OCI-M2 (cell line): ENCODE measurements around the gene ARSH.
"Not testable (repeated sequence)": the region's sequence is repeated elsewhere in the genome, so short reads cannot be mapped to it uniquely, and the experiment has no call there.

ENCODE experiments used
- DNase-seq: peaks from one replicate; lab custom pipeline; 2025; ENCODE audit not compliant: unreplicated experiment; lab: John Stamatoyannopoulos, UW

Gene ARSH, protein sequence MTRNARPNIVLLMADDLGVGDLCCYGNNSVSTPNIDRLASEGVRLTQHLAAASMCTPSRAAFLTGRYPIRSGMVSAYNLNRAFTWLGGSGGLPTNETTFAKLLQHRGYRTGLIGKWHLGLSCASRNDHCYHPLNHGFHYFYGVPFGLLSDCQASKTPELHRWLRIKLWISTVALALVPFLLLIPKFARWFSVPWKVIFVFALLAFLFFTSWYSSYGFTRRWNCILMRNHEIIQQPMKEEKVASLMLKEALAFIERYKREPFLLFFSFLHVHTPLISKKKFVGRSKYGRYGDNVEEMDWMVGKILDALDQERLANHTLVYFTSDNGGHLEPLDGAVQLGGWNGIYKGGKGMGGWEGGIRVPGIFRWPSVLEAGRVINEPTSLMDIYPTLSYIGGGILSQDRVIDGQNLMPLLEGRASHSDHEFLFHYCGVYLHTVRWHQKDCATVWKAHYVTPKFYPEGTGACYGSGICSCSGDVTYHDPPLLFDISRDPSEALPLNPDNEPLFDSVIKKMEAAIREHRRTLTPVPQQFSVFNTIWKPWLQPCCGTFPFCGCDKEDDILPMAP

DNA sequence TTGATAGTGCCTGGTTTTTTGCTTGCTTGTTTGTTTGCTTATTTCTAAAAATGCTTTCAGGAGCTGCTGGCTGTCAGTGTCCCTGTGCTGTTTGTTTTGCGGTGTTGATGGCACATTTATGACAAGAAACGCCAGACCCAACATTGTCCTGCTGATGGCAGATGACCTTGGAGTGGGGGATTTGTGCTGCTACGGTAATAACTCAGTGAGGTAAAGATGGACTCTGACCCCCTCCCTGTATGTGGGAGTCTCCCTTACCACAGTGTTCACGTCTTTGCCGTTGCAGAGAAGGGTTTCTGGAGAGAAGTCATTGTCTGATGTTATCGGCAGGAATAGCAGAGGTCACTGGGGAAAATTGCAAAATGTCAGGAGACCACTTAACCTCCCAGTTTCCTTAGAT, at the start of gene ARSH:
ARSH (plus strand) TSS at position 52 of the 400 bp plus-strand sequence; CDS start at position 119, 67 bp downstream.
- DNase-seq: no peak

DNA sequence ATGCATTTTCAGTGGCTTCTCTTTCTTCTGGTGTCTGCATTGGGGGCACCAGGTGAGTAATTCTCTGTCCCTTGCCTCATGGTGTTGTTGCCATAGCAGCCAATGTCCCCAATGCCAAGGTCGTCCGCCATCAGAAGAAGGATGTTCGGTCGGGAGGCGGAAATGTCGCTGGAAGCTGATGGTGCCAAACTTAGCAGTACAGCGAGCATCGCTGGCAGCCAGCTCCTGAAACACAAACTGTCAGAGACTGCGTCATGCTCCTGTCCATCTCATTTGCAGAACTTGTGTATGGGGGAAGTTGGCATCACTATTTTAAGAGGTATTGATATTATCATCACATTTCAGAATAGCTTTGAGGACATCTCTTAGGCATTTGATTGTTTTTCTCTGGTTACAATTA, 48.1 kb upstream of the ARSH start:
- DNase-seq: no peak

DNA sequence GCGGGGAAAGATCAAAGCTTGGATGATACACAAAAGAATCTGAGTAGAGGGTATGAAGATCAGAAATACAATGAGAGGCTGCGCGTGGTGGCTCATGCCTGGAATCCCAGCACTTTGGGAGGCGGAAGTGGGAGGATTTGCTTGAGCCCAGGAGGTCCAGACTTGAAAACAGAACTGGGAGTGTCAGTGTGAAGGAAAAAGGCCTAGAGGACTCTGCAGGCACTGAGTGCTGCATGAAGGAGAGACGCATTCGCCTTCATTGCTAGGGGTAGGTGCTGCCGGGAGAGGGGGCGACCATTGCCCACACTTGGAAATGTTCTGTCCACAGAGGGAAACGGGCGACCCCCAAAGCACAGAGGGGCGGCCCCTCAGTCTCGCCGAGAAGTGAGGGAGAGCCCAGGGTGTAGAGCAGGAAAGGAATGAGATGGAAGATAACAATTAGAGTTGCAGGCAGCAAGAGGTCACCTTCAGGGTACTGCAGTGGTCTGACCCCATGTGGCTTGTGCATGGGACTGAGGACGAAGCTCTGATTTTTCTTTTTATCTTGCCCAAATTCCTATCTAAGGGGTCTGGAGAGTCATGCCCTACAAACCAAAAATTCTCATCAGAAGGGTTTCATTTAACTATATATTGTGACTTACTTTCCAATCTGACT, 45.4 kb upstream of the ARSH start:
- no peak for DNase-seq

DNA sequence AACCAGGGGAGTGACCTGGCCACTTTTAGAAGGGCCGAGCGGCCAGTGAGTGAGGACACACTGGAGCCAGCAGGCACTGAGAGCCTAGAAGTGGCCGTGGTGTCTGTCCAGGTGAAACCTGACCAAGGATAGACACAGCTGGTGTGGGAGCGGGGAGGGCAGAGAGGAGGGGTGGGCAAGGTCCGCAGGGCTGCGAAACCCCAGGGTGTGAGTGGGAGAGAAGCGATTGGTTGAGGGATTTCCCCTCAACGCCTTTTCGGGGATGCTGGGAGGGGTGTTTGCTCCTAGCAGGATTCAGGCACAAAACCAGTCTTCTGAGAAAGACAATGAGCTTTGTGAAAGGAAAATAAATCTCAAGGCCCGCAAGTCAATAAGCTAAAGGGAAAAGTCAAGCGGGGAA, 44.0 kb upstream of the ARSH start:
- DNase-seq: no peak

DNA sequence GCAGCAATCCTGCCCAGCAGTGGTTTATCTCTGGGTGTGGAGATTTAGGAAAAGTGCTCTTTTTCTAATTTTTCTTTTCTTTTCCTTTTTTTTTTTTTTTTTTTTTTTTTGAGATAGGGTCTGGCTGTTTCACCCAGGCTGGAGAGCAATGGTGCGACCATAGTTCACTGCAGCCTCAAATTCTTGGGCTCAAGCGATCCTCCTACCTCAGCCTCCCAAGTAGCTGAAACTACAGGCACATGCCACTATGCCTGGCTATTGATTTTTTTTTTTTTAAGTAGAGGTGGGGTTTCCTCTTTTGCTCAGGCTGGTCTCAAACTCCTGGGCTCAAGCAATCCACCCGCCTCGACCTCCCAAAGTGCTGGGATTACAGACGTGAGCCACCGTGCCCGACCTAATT, 42.9 kb upstream of the ARSH start:
- not testable (repeated sequence) for DNase-seq

DNA sequence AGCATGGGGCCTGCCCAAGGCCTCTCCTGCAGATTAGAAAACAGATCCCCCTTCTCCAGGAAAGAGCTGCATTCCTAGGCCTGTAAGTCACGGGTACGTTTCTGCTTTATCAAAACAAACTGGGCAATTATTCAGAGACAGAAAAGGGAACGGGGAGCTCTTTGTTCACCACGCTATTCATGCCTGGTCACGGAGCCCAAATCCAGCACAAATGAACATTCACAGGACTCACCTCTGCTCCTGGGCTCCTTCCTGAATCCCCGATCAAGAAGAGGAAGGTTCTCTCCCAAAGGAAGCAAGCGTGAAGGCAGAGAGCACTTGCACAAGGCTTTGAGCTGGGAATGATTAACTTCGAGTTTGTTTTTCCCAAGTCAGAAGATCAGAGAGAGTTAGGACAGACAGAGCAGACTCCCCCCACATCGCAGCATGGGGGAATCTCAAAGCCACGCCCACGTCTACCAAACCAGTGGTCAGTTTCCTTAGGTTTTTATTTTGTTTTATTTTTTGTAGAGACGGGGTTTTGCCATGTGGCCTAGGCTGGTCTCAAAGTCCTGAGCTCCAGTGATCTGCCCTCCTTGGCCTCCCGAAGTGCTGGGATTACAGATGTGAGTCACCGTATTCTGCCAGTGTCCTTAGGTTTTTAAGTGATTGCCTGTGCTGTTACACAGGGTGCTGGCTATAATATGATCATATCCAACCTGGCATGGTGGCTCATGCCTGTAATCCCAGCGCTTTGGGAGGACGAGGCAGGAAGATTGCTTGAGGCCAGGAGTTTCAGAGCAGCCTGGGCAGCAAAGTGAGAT, 42.2 kb upstream of the ARSH start:
- not testable (repeated sequence) for DNase-seq

DNA sequence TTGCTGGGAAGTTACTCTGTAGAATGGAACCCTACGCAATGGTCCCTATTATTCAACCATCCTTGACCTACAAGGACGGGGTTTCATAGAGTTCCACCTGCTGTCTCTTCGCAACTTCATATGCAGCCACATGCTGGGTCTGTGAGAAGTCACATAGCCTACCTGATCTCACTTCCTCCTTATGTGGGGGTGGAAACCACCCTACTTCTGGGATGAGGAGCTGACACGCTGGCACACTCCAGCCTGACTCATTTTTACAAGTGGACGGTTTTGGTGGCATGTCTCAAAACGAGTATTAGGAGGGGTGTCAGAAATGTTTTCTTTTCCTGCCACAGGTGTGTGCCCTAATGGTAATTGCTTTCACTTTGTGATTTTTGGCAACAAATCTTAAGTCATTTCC, 40.4 kb upstream of the ARSH start:
- DNase-seq: no peak

DNA sequence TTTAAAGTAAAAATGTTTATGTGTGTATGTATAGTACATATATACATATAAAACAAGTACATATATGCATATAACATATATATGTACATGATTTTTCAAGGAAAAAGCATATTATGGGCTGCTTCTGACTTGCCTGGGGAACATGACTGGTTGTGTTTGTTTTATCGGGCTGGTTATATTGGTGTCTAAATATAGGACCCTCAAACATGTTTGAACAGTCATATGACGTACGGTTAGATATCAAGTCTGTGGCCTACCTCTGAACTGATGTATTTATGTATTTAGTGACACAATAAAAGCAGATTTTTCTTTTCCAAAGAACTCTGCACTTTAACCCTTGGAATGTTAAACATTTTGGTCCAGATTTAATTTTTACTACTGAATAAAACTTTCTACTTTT, 39.3 kb upstream of the ARSH start:
- DNase-seq: no peak

DNA sequence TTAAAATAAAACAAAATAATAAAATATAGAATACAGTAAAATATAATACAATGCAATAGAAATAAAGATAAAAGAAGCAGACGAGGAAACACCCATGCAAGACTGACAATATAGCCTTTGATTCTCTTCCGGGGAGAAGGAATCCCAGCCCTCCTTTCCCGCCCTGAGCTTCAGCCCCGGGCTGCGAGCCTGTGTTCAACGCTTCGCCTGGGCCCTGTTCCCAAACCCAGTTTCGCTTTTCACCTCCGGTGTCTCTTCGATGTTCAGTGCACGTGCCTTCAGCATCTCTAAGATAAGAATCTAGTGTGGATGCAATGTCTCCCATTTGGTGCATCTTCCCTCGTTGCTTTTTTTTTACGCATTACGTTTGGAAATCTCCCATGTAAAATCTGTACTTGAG, 38.8 kb upstream of the ARSH start:
- no peak for DNase-seq

DNA sequence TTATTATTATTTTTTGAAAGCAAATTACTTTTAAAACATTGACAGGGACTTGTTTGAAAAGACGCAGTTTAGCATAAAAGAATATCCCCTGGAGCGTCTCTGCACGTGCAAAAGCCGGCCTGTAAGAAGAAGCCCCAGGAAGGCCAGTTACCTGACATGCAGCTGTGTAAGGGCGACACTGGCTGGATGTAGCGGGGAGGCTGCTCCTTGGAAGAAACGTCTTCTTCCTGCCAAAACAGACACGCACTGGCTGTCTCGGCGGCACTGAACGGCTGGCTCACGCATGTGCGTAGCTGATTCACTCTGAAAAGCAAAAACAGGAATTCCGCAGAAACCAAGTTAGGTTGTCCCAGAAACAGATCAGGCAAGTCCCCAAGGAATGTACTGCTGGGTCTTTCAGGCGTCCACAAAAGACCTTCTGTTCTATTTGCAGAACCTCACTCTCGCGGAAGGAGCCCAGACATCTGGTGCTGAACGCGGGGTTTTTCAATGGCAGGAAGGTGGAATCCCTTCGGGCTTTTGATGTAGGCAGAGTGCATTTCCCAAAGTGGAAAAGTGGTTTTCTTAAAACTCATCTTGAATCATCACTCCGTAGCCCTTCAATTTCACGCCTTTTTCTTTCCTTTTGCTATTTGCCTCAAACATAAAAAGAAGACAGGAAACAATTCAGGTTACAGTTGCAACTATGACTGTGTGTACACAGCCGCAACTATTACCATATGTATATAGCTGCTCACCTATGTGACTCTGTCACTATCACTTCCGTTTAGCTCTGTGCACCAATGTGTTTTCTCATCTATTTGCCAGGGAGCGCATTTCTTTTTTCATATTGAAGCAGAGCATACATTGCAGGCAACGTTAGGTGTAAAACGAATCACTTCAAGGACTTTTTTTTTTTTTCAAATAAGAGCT, 38.1 kb upstream of the ARSH start:
- no peak for DNase-seq

DNA sequence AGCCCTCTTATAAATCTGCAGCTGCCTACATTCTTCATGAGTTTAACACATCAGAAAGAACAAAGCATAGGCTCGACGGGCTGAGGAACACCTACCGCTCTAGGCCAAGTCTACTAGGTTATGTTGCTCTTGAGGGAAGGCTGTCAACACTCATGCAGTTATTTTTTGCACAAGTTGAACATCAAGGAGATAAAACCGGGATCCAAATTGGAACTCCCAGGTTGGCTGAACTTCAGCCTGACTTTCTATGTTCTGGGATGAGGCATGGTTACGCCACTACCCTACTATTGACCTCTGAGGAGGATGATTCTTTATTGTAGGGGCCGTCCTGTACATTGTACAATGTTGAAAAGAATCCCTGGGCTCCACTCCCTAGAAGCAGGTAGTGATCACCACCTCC, 37.3 kb upstream of the ARSH start:
- DNase-seq: no peak

DNA sequence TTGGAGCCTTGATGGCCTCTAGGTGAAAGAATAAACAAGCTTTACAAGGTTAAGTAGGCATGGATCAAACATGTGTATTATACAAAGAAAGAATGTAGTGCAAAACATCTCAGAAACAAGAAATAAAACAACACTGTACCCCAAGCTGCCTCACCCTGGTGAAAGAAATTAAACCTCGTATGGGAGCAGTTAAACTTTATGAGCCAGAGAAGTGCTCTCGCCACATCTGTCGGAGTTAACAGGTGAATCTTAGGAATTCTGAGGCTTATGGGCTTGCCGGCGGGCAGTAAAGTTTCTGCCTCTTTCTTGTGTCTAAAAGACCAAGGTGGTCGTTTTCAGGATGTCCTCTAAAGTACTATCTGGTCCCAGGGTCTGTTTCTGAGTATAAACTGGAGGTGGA, 34.0 kb upstream of the ARSH start:
- DNase-seq: no peak

DNA sequence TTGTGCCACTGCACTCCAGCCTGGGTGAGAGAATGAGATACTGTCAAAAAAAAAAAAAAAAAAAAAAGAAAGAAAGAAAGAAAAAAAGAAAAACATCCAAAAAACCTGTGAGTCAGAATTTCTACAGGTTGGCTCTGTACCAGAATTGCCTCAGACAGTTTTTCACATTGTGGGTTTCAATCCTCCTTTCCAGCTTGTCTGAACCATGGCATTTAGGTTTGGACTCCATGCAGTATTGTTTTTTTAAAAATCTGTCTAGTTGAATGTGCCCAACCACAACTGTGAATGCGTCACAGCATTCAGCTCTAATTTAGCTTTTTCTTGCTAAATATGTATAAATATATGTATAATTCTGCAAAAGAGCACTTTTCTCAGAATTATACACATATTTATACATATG, 31.4 kb upstream of the ARSH start:
- no peak for DNase-seq

DNA sequence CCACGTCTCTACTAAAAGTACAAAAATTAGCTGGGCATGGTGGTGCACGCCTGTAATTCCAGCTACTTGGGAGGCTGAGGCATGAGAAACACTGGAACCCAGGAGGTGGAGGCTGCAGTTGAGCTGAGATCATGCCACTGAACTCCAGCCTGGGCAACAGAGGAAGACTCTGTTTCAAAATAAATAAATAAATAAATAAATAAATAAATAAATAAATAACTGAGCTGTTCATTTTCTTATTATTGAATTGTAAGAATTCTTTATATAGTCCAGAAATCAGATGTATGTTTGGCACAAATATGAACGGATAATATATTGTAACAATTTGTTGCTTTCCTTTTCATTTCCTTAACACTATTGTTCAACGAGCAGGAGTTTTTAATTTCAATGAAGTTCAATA, 27.7 kb upstream of the ARSH start:
- DNase-seq: not testable (repeated sequence)

DNA sequence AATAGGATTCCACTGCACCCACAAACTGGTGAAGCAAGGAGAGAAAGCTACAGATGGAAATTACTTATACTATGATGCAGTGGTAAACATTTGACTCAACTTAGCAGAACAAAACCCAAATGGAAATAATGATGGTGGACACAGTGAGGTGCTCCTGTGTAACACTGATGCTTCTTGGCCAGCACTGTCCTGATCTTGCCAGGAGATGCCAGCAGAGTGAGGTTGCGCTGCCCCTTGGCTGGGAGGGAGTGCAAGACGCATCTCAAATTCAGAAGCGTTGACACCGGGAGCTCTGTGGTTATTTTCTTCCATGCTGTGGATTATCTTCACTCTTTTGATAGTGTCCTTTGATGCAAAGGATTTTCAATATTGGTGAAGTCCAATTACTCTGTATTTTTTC, 22.0 kb upstream of the ARSH start:
- no peak for DNase-seq

DNA sequence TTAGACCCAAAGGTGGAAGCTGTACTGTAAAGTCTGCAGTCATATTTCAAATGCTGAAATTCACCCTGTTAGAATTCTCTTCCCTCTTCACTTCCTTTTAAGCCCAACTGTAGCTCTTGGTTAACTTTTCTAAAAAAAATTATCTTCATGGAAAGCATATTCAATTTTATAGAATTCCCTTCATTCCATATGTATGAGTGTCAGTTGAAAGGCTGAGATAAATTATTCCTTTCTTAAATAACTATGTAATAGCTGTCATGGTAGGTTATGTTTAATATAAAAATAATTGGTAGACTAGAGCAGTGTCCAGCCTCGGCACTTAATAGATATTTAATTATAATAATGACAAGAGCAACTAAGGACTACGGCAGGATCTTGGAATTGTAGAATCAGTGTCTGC, 16.8 kb upstream of the ARSH start:
- no peak for DNase-seq

DNA sequence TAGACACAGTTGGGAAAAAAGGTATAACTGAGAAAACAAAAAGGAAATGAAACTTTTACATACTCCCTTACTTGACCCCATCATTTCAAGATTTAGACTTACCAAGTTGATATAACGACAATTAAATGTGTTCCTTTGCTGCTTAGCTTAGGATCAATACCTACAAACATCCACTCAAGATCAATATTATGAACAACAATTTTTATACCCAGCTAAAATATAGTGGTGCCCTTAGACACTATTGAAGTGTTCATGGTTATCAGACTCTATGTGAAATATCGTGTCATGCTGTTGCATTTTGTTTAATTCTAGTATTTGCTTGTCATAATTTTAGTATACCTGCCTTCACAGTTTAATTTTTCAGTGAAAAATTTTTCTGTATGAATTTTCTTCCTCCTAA, 4.2 kb downstream of the ARSH start:
- DNase-seq: no peak

DNA sequence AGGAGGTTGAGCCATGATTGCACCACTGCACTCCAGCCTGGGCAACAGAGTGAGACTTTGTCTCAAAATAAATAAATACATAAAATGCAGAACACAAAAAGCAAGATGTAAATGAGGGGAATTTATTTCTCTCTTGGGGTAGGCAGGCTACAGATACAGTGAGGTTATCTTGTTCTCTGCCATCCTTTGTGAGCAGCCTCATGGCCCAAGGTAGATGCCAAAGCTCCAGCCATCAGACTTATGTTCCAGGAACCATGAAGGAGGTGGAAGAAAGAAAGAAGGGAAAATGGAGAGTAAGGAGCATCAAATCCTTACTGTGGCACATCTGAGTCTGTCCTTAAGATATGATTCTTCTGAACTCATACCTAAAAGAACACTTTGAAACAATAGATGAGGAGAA, 11.1 kb downstream of the ARSH start:
- no peak for DNase-seq

DNA sequence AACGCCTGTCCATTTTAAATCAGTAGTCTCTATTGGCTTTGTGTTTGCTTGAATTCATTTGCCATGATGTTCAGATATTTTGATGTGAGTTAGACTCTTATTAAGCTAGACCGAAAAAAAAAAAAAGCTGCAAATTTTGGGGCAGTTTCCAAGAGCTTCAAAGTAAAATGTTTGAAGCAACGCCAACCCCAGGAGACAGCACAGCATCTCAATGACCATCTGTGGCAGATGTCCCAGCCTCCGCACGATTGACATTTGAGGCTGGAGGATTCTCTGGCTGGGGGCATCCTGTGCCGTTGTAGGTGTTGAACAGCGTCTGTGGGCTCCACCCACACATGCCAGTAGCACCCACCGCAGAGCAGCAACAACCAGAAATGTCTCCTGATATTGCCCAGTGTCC, 17.8 kb downstream of the ARSH start:
- DNase-seq: no peak

DNA sequence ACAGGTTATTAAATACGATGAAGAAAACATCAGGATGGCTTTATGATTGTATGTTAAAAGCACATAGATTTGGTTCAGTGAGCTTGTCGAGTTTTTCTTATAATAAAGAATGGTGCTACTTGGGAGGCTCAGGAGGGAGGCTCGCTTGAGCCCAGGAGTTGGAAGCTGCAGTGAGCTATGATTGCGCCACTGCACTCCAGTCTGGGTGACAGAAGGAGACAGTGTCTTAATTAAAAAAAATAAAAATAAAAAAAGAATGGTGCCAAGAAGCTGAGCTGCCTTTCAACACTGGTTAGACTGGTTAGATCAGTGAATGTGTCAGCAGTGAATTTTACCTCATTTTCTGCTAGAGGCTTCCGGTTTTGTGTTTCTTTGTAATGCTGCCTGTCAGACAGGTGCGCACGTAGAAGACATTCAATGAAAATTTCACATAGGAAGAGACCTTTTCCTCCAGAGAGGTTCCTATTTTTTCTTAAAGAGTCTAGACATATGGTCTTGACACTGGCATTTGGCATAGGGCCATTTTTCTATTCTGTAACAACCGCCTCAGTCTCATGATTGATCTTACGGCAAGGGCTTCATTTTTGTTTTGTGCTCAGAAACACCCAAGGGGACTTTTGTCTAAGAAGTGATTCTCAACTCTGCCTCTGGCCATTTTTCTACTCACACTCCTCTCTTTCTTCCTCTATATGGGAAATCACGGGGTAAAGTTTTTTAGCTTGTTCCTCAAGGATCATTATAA, 19.9 kb downstream of the ARSH start:
- no peak for DNase-seq
